Aortic smooth muscle cell (primary cell): ENCODE data around the gene NAA25. TPM values are rescaled to one million over a fixed set of nuclear protein-coding genes. Genes with fewer than 3 reads are reported as not detected.

Experiments used
- total RNA-seq: library from RNA; depleted of rRNA; stranded (reverse); fragments of >200 nt; gene quantifications from 2 replicates; pipeline ENCODE4 v1.2.3, GENCODE V29; 2014

Gene NAA25
- 16.9 and 17.8 TPM in 2 replicates for total RNA-seq

DNA sequence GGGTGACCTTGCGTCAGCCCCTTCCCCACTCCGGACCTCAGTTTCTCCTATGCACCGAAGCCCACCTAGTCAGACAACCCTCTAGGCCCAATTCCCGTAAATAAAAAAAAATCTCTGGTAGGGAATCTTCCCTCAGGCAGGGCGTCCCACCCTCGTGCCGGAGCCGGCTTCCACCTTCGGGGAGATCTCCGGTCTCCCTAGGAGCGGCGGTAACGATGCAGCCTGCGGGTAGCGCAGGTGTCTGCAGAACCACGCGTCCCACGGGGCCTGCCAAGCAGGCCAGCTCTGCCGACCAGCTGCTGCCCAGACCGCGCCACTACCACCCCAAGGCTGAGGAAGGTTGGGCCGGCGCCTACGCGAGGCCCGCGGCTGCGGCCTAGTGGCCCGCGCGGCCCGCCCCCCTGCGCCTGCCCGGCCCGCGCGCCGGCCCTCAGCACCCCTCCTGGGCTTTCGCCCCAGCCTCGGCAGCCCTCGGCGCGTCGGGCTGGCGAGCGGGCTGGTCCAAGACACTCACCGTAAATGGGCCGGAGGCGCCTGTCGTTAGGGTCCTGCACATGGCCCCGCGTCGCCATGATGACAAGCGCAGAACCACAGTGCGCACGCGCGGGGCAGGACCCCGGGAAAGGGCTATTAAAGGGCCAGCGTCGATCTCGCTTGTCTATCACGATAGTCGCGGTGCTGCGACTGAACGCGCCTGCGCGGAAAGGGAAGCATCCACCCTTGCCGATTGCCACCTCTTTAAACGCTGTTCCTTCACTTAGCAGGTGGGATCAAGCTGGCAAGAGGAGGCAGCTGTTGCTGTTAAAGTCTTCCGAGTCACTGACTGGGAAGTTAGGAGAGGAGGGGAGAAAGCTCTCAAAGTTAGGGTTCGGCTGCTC lies at the start of gene NAA25:
TSS of gene NAA25 (minus strand) at position 582 of the 878 bp plus-strand sequence. CDS start at position 572, 10 bp downstream.

DNA sequence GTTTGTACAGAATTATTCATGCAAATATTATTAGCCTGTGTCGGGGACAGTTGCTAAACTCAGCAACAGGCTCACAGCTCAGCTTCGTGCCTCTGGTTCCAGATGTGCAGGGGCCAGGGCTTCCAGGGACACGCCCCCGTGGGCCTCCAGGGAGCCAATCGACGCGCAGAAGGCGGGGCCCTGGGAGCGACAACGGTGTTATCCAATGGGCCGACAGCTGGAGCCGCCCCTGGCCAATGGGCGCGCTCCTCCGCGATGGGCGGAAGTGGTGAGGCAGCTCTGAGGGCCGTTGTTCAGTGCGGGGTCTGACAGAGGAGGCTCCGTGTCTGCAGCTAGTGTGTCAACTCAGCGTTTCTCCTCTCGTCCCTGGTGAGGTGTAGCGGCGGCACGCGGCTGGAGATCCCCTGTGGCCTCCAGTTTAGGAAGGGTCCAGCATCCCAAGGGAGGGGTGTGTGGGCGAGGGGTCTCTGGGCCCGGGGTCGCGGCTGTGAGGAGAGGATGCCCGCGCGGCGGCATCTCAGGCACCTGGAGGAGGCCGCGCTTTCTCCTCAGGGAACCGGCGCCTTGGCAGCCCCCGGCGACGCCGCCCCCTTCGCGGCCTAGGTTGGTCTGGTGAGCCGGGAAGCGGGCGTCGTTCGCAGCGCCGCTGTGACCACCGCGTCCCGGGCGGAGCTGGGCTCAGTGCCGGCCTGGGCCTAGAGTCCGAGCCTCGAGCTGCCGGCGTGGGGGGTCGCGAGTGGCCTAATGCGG lies 16.8 kb upstream of the NAA25 start, which contains the start of gene TRAFD1:
TSS of gene TRAFD1 (plus strand) at position 311 of the 750 bp plus-strand sequence. CDS start 4,963 bp downstream, outside the sequence.

DNA sequence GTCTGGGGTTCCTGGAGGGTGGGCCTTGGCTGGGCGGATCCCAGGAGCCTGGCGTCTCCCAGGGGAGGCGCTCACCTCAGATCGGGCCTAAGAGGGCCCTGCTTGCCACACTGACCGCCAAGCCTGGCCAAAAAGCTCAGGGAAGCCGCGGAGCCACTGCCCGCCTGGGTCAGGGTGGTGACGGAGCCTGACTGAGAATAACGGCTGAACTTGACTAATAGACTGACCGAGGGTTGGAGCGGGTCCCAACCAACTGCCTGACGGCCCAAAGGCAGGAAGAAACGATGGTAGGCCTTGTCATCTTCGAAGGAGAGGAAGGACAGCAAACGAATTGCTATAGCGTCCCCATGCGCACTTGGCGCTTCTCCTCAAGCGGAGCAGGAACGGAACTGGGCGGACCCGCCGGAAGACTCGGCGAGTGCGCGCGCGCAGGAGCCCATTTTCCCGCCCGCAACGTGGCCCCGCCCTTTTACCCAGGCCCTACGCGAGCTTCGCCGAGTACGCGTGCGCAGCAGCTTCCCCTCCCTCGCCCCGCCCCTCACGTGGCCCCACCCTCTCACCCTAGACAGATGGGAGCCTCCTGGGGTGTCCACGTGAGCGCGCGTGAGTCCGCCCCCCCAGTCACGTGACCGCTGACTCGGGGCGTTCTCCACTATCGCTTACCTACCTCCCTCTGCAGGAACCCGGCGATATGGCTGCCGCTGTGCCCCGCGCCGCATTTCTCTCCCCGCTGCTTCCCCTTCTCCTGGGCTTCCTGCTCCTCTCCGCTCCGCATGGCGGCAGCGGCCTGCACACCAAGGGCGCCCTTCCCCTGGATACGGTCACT lies 95.6 kb downstream of the NAA25 start, which contains the start of the genes ERP29 and TMEM116:
TSS of gene ERP29 (plus strand) at position 652 of the 826 bp plus-strand sequence. CDS start at position 692, 40 bp downstream.
TSS of gene TMEM116 (minus strand) at position 391 of the 826 bp plus-strand sequence. CDS start 7,895 bp downstream, outside the sequence.

Other genes starting within 250 kb of the NAA25 start
- gene TMEM116, start 95.6 kb downstream of the NAA25 start, total RNA-seq: 6.8 and 8.5 TPM in 2 replicates
- 73.7 and 89.1 TPM in 2 replicates for gene ERP29, start 95.4 kb downstream of the NAA25 start, total RNA-seq
- 44.5 and 46.0 TPM in 2 replicates for gene TRAFD1, start 16.8 kb upstream of the NAA25 start, total RNA-seq